Mesendoderm (in vitro differentiated cells): ENCODE data around the gene IL20.
A peak's percentile ranks its signal among the peaks of the same experiment; 100 is the strongest.

ENCODE experiments used
- DNase-seq: peaks from one replicate; pipeline ENCODE4 v3.0.0; 2013
- H2AK5ac ChIP-seq: 2 replicates; pipeline ENCODE4 v1.6.1; 2013; ENCODE audit warnings: low read length, inconsistent platforms
- H2BK120ac ChIP-seq: 2 replicates; pipeline ENCODE4 v1.6.1; 2013; ENCODE audit warnings: low read depth, mild to moderate bottlenecking, low read length, moderate library complexity, mixed read lengths
- H2BK15ac ChIP-seq: replicated peaks from 2 replicates; pipeline ENCODE4 v1.6.1; 2013; ENCODE audit warnings: low read depth, mild to moderate bottlenecking, moderate library complexity
- H2BK5ac ChIP-seq: 2 replicates; pipeline ENCODE4 v1.6.1; 2013; ENCODE audit warnings: low read length, inconsistent platforms
- H3K18ac ChIP-seq: 2 replicates; pipeline ENCODE4 v1.6.1; 2013; ENCODE audit warnings: mild to moderate bottlenecking, low read length, mixed read lengths
- H3K23ac ChIP-seq: one replicate; pipeline ENCODE4 v1.6.1; 2013; ENCODE audit warnings: low read length
- H3K27ac ChIP-seq: 2 replicates; pipeline ENCODE4 v1.5.1; 2013; ENCODE audit warnings: low read depth, mild to moderate bottlenecking, inconsistent platforms, low read length, moderate library complexity
- H3K27me3 ChIP-seq: 2 replicates; pipeline ENCODE4 v1.6.1; 2013; ENCODE audit warnings: low read length, control low read depth, mild to moderate bottlenecking, inconsistent platforms; ENCODE audit not compliant: insufficient read depth, poor library complexity
- H3K36me3 ChIP-seq: 2 replicates; pipeline ENCODE4 v1.6.1; 2013; ENCODE audit warnings: low read length, inconsistent platforms; ENCODE audit not compliant: control insufficient read depth, insufficient read depth
- H3K4ac ChIP-seq: one replicate; pipeline ENCODE4 v1.6.1; 2013; ENCODE audit warnings: low read depth, mild to moderate bottlenecking, low read length, moderate library complexity
- H3K4me1 ChIP-seq: 2 replicates; pipeline ENCODE4 v1.6.1; 2013; ENCODE audit warnings: low read depth, low read length, inconsistent platforms; ENCODE audit not compliant: control insufficient read depth
- H3K4me2 ChIP-seq: 2 replicates; pipeline ENCODE4 v1.6.1; 2013; ENCODE audit warnings: low read length
- H3K4me3 ChIP-seq: 2 replicates; pipeline ENCODE4 v1.5.1; 2013; ENCODE audit warnings: mild to moderate bottlenecking, low read length
- H3K56ac ChIP-seq: one replicate; pipeline ENCODE4 v1.6.1; 2013; ENCODE audit warnings: low read length
- H3K79me1 ChIP-seq: 2 replicates; pipeline ENCODE4 v1.6.1; 2013; ENCODE audit warnings: low read length, inconsistent platforms
- H3K79me2 ChIP-seq: 2 replicates; pipeline ENCODE4 v1.6.1; 2013; ENCODE audit warnings: mild to moderate bottlenecking, low read length; ENCODE audit not compliant: control insufficient read depth, insufficient read depth
- H3K9ac ChIP-seq: 2 replicates; pipeline ENCODE4 v1.6.1; 2013; ENCODE audit warnings: low read length, inconsistent platforms
- H4K5ac ChIP-seq: one replicate; pipeline ENCODE4 v1.6.1; 2013; ENCODE audit warnings: low read length
- H4K8ac ChIP-seq: one replicate; pipeline ENCODE4 v1.6.1; 2013; ENCODE audit warnings: low read depth, mild to moderate bottlenecking, control low read depth, low read length, moderate library complexity
- WGBS: extraction: QIAGEN DNeasy Blood & Tissue Kit; methylation state at CpG from one replicate; pipeline ENCODE4 v1.1.7; 2013; ENCODE audit warnings: low lambda C conversion rate, missing lambda C conversion rate; ENCODE audit not compliant: insufficient coverage; ENCODE audit errors: extremely low coverage; 5-methylcytosine and 5-hydroxymethylcytosine counted together

IL20 gene

DNA sequence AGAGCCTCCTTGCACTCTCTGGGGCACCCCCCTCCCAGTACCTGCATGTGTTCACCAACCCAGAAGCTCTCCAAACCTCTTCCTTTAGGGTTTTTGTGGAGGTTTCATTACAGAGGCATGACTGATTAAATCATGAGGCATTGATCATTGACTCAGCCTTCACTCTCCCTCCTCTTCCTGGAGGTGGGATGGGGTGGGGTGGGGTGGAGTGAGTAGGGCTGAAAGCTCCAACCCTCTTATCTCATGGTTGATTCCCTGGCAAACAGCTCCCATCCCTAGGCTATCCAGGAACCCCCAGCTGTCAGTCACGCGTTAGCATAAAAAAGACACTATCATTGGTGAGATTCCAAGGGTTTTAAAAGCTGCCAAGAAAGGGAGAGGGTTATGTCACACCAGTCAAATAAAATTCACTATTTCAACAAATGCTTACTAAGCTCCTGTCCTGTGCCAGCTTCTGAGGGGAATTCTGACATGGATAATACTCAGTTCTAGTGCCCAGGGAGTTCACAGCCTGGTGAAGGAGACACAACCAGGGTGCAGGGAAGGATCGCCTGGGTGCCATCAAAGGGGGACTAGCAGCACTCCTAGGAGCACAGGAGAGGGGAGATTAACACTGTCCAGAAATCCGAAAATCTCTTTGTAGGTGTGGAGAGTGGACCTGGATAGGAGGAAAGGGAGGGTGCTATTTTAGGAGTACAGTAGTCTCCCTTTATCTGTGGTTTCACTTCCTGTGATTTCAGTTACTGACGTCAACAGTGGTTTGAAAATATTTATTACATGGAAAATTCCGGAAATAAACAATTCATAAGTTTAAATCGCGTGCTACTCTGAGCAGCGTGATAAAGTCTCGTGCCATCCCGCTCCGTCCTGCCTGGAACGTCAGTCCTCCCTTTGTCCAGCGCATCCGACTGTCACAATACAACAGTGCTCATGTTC is 25.0 kb downstream of the IL20 start:
- H3K9ac ChIP-seq, result no peak overlapping the region

DNA sequence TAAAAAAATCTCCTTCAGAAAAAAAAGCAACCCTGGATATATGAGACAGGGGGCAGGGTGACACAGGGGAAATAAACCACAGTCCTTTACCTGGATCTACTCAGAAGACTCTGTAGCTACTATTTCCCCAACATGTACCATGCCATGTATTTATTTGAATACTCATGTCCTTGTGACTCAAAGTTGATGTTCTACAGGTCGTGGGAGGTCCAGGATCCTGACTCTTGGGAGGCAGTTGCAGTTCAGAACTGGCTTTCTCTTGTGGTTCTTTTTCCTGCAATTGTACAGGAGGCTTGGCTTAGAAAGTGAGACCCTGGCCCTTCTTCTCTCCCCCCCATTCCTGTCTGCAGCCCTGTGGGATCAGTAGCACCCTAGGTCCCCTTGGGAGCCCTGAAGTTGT is 26.0 kb downstream of the IL20 start:
- Histone ChIP-seq H3K36me3 (no peaks in the 10 kb centered on the region), H3K18ac (no peak overlapping the region), H2BK120ac (no peak overlapping the region), H3K56ac (no peak overlapping the region), H3K27me3 (no peaks in the 10 kb centered on the region), H2BK15ac (no peak overlapping the region), H3K27ac (no peak overlapping the region), H3K23ac (no peak overlapping the region), H2AK5ac (no peak overlapping the region), H4K8ac (no peak overlapping the region), H3K4me2 (no peak overlapping the region), H3K9ac (no peak overlapping the region), H3K79me1 (no peaks in the 10 kb centered on the region), H3K4ac (no peak overlapping the region), H3K4me1 (peaks cover 11% of the 10 kb centered on the region), H2BK5ac (no peak overlapping the region), H3K79me2 (no peaks in the 10 kb centered on the region), H4K5ac (no peak overlapping the region), H3K4me3 (no peak overlapping the region)
- DNase-seq, result no peak
- WGBS, result no CpG with 5 or more reads among the region's 1 CpG

More for the DNA sequence above, 25.0 kb downstream of the IL20 start:
- Histone ChIP-seq H4K8ac (no peak overlapping the region), H3K27ac (no peak overlapping the region), H2AK5ac (no peak overlapping the region), H3K27me3 (no peaks in the 10 kb centered on the region), H2BK5ac (peak overlapping the region; percentile 12), H3K79me2 (no peaks in the 10 kb centered on the region), H2BK120ac (no peak overlapping the region), H3K4me1 (peaks cover 10% of the 10 kb centered on the region), H3K36me3 (no peaks in the 10 kb centered on the region), H3K4me3 (no peak overlapping the region), H3K4me2 (no peak overlapping the region), H3K23ac (no peak overlapping the region), H3K79me1 (no peaks in the 10 kb centered on the region), H2BK15ac (no peak overlapping the region), H3K4ac (no peak overlapping the region), H3K18ac (no peak overlapping the region), H4K5ac (no peak overlapping the region), H3K56ac (no peak overlapping the region)
- peak; percentile 46 for DNase-seq
- WGBS, result no CpG with 5 or more reads among the region's 15 CpGs

DNA sequence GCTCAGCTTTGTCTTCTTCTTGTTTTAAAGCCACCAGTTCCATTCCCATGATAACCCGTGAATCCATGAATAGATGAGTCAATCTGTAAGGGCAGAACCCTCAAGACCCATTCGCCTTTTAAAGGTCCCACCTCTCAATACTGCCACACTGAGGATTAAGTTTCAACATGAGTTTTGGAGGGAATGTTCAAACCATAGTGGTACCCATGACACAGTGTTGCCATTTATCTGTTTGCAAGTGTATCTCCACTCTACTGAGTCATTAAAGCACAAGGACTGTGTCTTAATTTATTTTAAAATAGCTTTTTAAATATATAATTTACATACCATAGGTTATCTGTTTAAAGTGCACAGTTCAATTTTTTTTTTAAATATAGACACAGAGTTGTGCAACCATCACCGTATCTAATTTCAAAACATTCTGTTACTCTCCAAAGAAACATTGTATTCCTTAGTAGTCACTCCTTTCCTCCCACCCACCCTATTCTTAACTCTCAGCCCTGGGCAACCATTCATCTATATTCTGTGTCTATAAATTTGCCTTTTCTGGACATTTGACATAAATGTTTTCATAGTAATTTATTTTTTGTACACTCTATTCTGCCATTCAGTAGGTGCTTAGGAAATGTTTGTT is 27.0 kb downstream of the IL20 start:
- H3K27ac ChIP-seq, result no peak overlapping the region
- H3K79me1 ChIP-seq, result no peaks in the 10 kb centered on the region
- peaks cover 11% of the 10 kb centered on the region for H3K4me1 ChIP-seq

DNA sequence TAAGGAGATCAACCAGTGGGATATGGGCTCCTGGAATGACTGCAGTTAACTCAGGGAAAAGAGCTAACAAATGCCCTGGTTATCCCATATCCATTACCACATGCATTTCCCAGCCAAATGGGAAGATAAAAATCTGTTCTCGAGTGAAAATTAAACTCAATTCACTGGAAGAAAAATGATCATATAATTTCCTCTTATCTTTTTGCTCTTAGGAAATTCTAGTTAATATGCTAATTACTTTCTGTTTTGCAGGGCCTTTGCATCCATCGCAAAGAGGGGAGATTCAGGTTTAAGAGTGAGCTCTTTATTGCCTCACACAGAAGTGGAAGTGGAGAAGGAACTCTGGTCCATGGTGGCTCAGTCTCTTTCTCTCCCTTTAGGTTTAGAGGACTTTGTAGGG is 28.0 kb downstream of the IL20 start:
- no peak overlapping the region for H3K4ac ChIP-seq
- no peak overlapping the region for H3K9ac ChIP-seq
- H3K4me1 ChIP-seq, result peaks cover 11% of the 10 kb centered on the region
- H2BK5ac ChIP-seq, result no peak overlapping the region
- no peak overlapping the region for H3K23ac ChIP-seq
- no peak for DNase-seq
- no peak overlapping the region for H4K8ac ChIP-seq
- H4K5ac ChIP-seq, result no peak overlapping the region
- H2BK120ac ChIP-seq, result no peak overlapping the region
- H3K27ac ChIP-seq, result no peak overlapping the region
- H3K18ac ChIP-seq, result no peak overlapping the region
- no peaks in the 10 kb centered on the region for H3K79me1 ChIP-seq
- no peak overlapping the region for H3K4me2 ChIP-seq
- H2BK15ac ChIP-seq, result no peak overlapping the region
- no peaks in the 10 kb centered on the region for H3K36me3 ChIP-seq
- H3K27me3 ChIP-seq, result no peaks in the 10 kb centered on the region
- no peak overlapping the region for H3K56ac ChIP-seq
- H2AK5ac ChIP-seq, result no peak overlapping the region
- no peak overlapping the region for H3K4me3 ChIP-seq
- no CpG with 5 or more reads among the region's 2 CpGs for WGBS
- H3K79me2 ChIP-seq, result no peaks in the 10 kb centered on the region

More for the DNA sequence above, 27.0 kb downstream of the IL20 start:
- Histone ChIP-seq H3K4me3 (no peak overlapping the region), H2BK120ac (no peak overlapping the region), H3K36me3 (no peaks in the 10 kb centered on the region), H3K9ac (no peak overlapping the region), H3K18ac (no peak overlapping the region), H3K27me3 (no peaks in the 10 kb centered on the region), H3K23ac (no peak overlapping the region), H3K4me2 (no peak overlapping the region), H2AK5ac (no peak overlapping the region), H4K8ac (no peak overlapping the region), H2BK5ac (no peak overlapping the region), H3K79me2 (no peaks in the 10 kb centered on the region), H2BK15ac (no peak overlapping the region), H4K5ac (no peak overlapping the region), H3K56ac (no peak overlapping the region), H3K4ac (no peak overlapping the region)
- WGBS, result no CpG with 5 or more reads among the region's 3 CpGs
- no peak for DNase-seq

- H3K36me3 ChIP-seq, result no peaks in the 10 kb centered on the region
- H2BK120ac ChIP-seq, result no peak overlapping the region
- no peak overlapping the region for H3K4me2 ChIP-seq
- H3K4ac ChIP-seq, result no peak overlapping the region
- no peak overlapping the region for H3K9ac ChIP-seq
- no CpG with 5 or more reads among the region's 3 CpGs for WGBS
- peaks cover 7% of the 10 kb centered on the region for H3K4me1 ChIP-seq
- no peaks in the 10 kb centered on the region for H3K27me3 ChIP-seq
- H2BK5ac ChIP-seq, result no peak overlapping the region
- peak; percentile 60 for DNase-seq
- no peak overlapping the region for H3K27ac ChIP-seq
- H3K18ac ChIP-seq, result no peak overlapping the region
- no peak overlapping the region for H4K8ac ChIP-seq
- H3K4me3 ChIP-seq, result no peak overlapping the region
- H3K56ac ChIP-seq, result no peak overlapping the region
- H4K5ac ChIP-seq, result no peak overlapping the region
- no peak overlapping the region for H2BK15ac ChIP-seq
- no peak overlapping the region for H2AK5ac ChIP-seq
- H3K79me2 ChIP-seq, result no peaks in the 10 kb centered on the region
- H3K23ac ChIP-seq, result no peak overlapping the region
- no peaks in the 10 kb centered on the region for H3K79me1 ChIP-seq
These were observed 29.9 kb downstream of the IL20 start for GRCh38 chr1:206895325-206895724.
